Measurements from ENCODE around the gene POLR3E.

POLR3E gene

DNA sequence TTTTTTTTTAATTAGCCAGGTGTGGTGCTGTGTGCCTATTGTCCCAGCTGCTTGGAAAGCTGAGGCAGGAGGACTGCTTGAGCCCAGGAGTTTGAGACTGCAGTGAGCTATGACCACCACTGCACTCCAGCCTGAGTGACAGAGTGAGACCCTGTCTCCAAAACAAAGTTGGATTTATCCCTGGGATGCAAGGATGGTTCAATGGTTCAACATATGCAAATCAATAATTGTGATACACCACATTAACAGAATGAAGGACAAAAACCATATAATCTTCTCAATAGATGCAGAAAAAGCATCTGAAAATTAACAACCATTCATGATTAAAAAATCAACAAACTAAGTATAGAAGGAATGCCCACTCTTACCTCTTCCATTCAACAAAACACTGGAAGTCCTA, 43.7 kb downstream of the POLR3E start:
- peaks cover 18% of the 10 kb centered on the region for H3K36me3 ChIP-seq (ENCODE audit: control insufficient read depth, low read length)
- H3K4me3 ChIP-seq (ENCODE audit: low read length): no peak overlapping the region
- peaks cover 6% of the 10 kb centered on the region for H3K4me1 ChIP-seq (ENCODE audit: control insufficient read depth, low read length)
- H3K4me2 ChIP-seq (ENCODE audit: low read length): no peak overlapping the region
- H3K9me2 ChIP-seq (replicated peaks; ENCODE audit: control insufficient read depth, low read length): no peaks in the 10 kb centered on the region
- H3K27ac ChIP-seq (ENCODE audit: low read depth, low read length): no peak overlapping the region
- no peak for TF ChIP-seq EZH2phosphoT487 (IDR thresholded peaks at IDR 0.05; ENCODE audit: borderline replicate concordance, low read length)
- TF ChIP-seq, protein P1, sequence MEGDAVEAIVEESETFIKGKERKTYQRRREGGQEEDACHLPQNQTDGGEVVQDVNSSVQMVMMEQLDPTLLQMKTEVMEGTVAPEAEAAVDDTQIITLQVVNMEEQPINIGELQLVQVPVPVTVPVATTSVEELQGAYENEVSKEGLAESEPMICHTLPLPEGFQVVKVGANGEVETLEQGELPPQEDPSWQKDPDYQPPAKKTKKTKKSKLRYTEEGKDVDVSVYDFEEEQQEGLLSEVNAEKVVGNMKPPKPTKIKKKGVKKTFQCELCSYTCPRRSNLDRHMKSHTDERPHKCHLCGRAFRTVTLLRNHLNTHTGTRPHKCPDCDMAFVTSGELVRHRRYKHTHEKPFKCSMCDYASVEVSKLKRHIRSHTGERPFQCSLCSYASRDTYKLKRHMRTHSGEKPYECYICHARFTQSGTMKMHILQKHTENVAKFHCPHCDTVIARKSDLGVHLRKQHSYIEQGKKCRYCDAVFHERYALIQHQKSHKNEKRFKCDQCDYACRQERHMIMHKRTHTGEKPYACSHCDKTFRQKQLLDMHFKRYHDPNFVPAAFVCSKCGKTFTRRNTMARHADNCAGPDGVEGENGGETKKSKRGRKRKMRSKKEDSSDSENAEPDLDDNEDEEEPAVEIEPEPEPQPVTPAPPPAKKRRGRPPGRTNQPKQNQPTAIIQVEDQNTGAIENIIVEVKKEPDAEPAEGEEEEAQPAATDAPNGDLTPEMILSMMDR (IDR thresholded peaks at IDR 0.05; ENCODE audit: low read depth, low read length, poor library complexity, severe bottlenecking): no peak
- H3K27me3 ChIP-seq (ENCODE audit: control insufficient read depth, low read length): no peaks in the 10 kb centered on the region
- H3K79me2 ChIP-seq (ENCODE audit: control insufficient read depth, low read length): no peaks in the 10 kb centered on the region
- H4K20me1 ChIP-seq (ENCODE audit: control insufficient read depth, insufficient read depth, low read depth, low read length): peaks cover 3% of the 10 kb centered on the region; the same call in 1 of the 2 replicates
- H3K9me3 ChIP-seq (ENCODE audit: control insufficient read depth, insufficient read depth, low read length): peaks cover 13% of the 10 kb centered on the region
- H3F3A ChIP-seq (ENCODE audit: control insufficient read depth, insufficient read depth): peaks cover 20% of the 10 kb centered on the region; the same call in 1 of the 2 replicates

DNA sequence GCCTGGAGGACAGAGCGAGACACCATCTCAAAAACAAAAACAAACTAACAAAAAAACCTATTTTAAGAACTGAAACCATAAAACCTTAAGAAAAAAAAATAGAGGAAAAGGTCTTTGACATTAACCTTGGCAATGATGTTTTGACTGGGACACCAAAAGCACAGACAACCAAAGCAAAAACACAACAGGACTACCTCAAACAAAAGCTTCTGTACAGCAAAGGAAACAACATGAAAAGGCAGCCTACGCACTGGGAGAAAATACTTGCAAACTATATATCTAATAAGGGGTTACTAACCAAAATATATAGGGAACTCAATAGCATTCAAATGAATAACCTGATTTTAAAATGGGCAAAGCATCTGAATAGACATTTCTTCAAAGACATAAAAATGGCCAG, 44.9 kb downstream of the POLR3E start:
- H3K27me3 ChIP-seq (ENCODE audit: control insufficient read depth, low read length): no peaks in the 10 kb centered on the region
- H3K4me3 ChIP-seq (ENCODE audit: low read length): no peak overlapping the region
- no peaks in the 10 kb centered on the region for H3K9me2 ChIP-seq (replicated peaks; ENCODE audit: control insufficient read depth, low read length)
- H3K79me2 ChIP-seq (ENCODE audit: control insufficient read depth, low read length): no peaks in the 10 kb centered on the region
- H3K36me3 ChIP-seq (ENCODE audit: control insufficient read depth, low read length): peaks cover 18% of the 10 kb centered on the region
- H3F3A ChIP-seq (ENCODE audit: control insufficient read depth, insufficient read depth): peaks cover 14% of the 10 kb centered on the region; the same call in 1 of the 2 replicates
- peaks cover 6% of the 10 kb centered on the region for H3K4me1 ChIP-seq (ENCODE audit: control insufficient read depth, low read length)
- H3K4me2 ChIP-seq (ENCODE audit: low read length): no peak overlapping the region
- TF ChIP-seq EZH2phosphoT487 (IDR thresholded peaks at IDR 0.05; ENCODE audit: borderline replicate concordance, low read length): no peak
- TF ChIP-seq, protein P1 (IDR thresholded peaks at IDR 0.05; ENCODE audit: low read depth, low read length, poor library complexity, severe bottlenecking): no peak
- no peaks in the 10 kb centered on the region for H4K20me1 ChIP-seq (ENCODE audit: control insufficient read depth, insufficient read depth, low read depth, low read length)
- H3K27ac ChIP-seq (ENCODE audit: low read depth, low read length): no peak overlapping the region
- peaks cover 2% of the 10 kb centered on the region; the same call in 1 of the 2 replicates for H3K9me3 ChIP-seq (ENCODE audit: control insufficient read depth, insufficient read depth, low read length)

DNA sequence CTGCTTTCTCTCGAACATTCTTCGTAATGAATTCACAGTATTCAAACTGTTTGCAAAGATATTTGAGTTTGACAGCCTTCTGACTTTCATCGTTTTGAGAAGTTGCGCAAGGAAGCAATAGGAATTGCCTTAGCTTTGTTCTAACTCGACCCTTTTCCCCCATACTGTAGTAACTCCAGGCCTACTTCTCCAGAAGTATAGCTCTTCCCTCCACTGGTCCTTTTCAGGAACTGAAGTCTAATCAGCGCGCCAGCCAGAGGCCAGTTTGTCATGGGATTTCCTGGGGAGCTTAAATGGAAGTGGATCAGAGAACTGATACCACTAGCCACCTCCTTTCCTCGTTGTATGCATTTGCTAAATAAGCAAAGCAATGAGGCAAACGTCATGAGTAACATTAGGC, 49.3 kb downstream of the POLR3E start:
- Histone ChIP-seq H3K27me3 (ENCODE audit: control insufficient read depth, low read length) (no peaks in the 10 kb centered on the region), H3K4me2 (ENCODE audit: low read length) (no peak overlapping the region), H3K27ac (ENCODE audit: low read depth, low read length) (no peak overlapping the region), H3K9me2 (replicated peaks; ENCODE audit: control insufficient read depth, low read length) (no peaks in the 10 kb centered on the region), H3K4me3 (ENCODE audit: low read length) (no peak overlapping the region), H3K9me3 (ENCODE audit: control insufficient read depth, insufficient read depth, low read length) (no peaks in the 10 kb centered on the region), H4K20me1 (ENCODE audit: control insufficient read depth, insufficient read depth, low read depth, low read length) (no peaks in the 10 kb centered on the region), H3F3A (ENCODE audit: control insufficient read depth, insufficient read depth) (peaks cover 11% of the 10 kb centered on the region; the same call in 1 of the 2 replicates), H3K4me1 (ENCODE audit: control insufficient read depth, low read length) (peaks cover 6% of the 10 kb centered on the region), H3K36me3 (ENCODE audit: control insufficient read depth, low read length) (peaks cover 55% of the 10 kb centered on the region), H3K79me2 (ENCODE audit: control insufficient read depth, low read length) (peaks cover under 1% of the 10 kb centered on the region)
- TF ChIP-seq, protein P1 (IDR thresholded peaks at IDR 0.05; ENCODE audit: low read depth, low read length, poor library complexity, severe bottlenecking): no peak
- no peak for TF ChIP-seq EZH2phosphoT487 (IDR thresholded peaks at IDR 0.05; ENCODE audit: borderline replicate concordance, low read length)

Data from DOHH2 (cell line).